ENCODE results near the gene PARD3.

Gene PARD3

GRCh38 chr10:34638406-34639054 lies 176.6 kb downstream of the PARD3 start:
- Histone ChIP-seq H3K27ac (ENCODE audit: insufficient read depth, low read length, poor library complexity, severe bottlenecking) (no peak overlapping the region), H3K27me3 (replicated peaks; ENCODE audit: control insufficient read depth, insufficient read depth, low read length, poor library complexity, severe bottlenecking) (no peaks in the 10 kb centered on the region), H3K36me3 (ENCODE audit: control insufficient read depth, insufficient read depth, low read length) (no peaks in the 10 kb centered on the region), H3K9me3 (ENCODE audit: control insufficient read depth, low read length) (no peaks in the 10 kb centered on the region), H3K4me1 (ENCODE audit: control insufficient read depth, insufficient read depth, low read length, poor library complexity, severe bottlenecking) (no peaks in the 10 kb centered on the region), H3K4me3 (ENCODE audit: insufficient read depth, low read depth, low read length, poor library complexity, severe bottlenecking) (no peak overlapping the region)
- peak; percentile 12 to 45 (median 22) for DNase-seq

- DNase-seq, result peak in 2 of 3 donors; percentile 13 to 38
- Histone ChIP-seq H3K4me1 (ENCODE audit: control insufficient read depth, insufficient read depth, low read length, poor library complexity, severe bottlenecking) (no peaks in the 10 kb centered on the region), H3K27ac (ENCODE audit: insufficient read depth, low read length, poor library complexity, severe bottlenecking) (no peak overlapping the region), H3K27me3 (replicated peaks; ENCODE audit: control insufficient read depth, insufficient read depth, low read length, poor library complexity, severe bottlenecking) (no peaks in the 10 kb centered on the region), H3K36me3 (ENCODE audit: control insufficient read depth, insufficient read depth, low read length) (no peaks in the 10 kb centered on the region), H3K9me3 (ENCODE audit: control insufficient read depth, low read length) (no peaks in the 10 kb centered on the region), H3K4me3 (ENCODE audit: insufficient read depth, low read depth, low read length, poor library complexity, severe bottlenecking) (no peak overlapping the region)
Measured at GRCh38 chr10:34637418-34637911, 177.6 kb downstream of the PARD3 start.

GRCh38 chr10:34635111-34635510 lies 180.0 kb downstream of the PARD3 start:
- Histone ChIP-seq H3K4me3 (ENCODE audit: insufficient read depth, low read depth, low read length, poor library complexity, severe bottlenecking) (no peak overlapping the region), H3K27me3 (replicated peaks; ENCODE audit: control insufficient read depth, insufficient read depth, low read length, poor library complexity, severe bottlenecking) (no peaks in the 10 kb centered on the region), H3K9me3 (ENCODE audit: control insufficient read depth, low read length) (no peaks in the 10 kb centered on the region), H3K27ac (ENCODE audit: insufficient read depth, low read length, poor library complexity, severe bottlenecking) (no peak overlapping the region), H3K36me3 (ENCODE audit: control insufficient read depth, insufficient read depth, low read length) (no peaks in the 10 kb centered on the region), H3K4me1 (ENCODE audit: control insufficient read depth, insufficient read depth, low read length, poor library complexity, severe bottlenecking) (no peaks in the 10 kb centered on the region)
- DNase-seq, result no peak

- no peaks in the 10 kb centered on the region for H3K36me3 ChIP-seq (ENCODE audit: control insufficient read depth, insufficient read depth, low read length)
- no peak for DNase-seq
Measured at GRCh38 chr10:34633374-34633773, 181.7 kb downstream of the PARD3 start.

GRCh38 chr10:34629084-34629483 lies 186.0 kb downstream of the PARD3 start:
- H3K27ac ChIP-seq (ENCODE audit: insufficient read depth, low read length, poor library complexity, severe bottlenecking), result no peak overlapping the region
- H3K9me3 ChIP-seq (ENCODE audit: control insufficient read depth, low read length), result no peaks in the 10 kb centered on the region
- no peak overlapping the region for H3K4me3 ChIP-seq (ENCODE audit: insufficient read depth, low read depth, low read length, poor library complexity, severe bottlenecking)
- DNase-seq, result no peak
- no peaks in the 10 kb centered on the region for H3K4me1 ChIP-seq (ENCODE audit: control insufficient read depth, insufficient read depth, low read length, poor library complexity, severe bottlenecking)
- H3K36me3 ChIP-seq (ENCODE audit: control insufficient read depth, insufficient read depth, low read length), result no peaks in the 10 kb centered on the region
- no peaks in the 10 kb centered on the region for H3K27me3 ChIP-seq (replicated peaks; ENCODE audit: control insufficient read depth, insufficient read depth, low read length, poor library complexity, severe bottlenecking)

More at GRCh38 chr10:34633374-34633773, 181.7 kb downstream of the PARD3 start:
- no peak overlapping the region for H3K4me3 ChIP-seq (ENCODE audit: insufficient read depth, low read depth, low read length, poor library complexity, severe bottlenecking)
- H3K4me1 ChIP-seq (ENCODE audit: control insufficient read depth, insufficient read depth, low read length, poor library complexity, severe bottlenecking), result no peaks in the 10 kb centered on the region
- no peak overlapping the region for H3K27ac ChIP-seq (ENCODE audit: insufficient read depth, low read length, poor library complexity, severe bottlenecking)
- no peaks in the 10 kb centered on the region for H3K27me3 ChIP-seq (replicated peaks; ENCODE audit: control insufficient read depth, insufficient read depth, low read length, poor library complexity, severe bottlenecking)
- H3K9me3 ChIP-seq (ENCODE audit: control insufficient read depth, low read length), result no peaks in the 10 kb centered on the region

GRCh38 chr10:34628174-34628796 lies 186.8 kb downstream of the PARD3 start:
- H3K4me3 ChIP-seq (ENCODE audit: insufficient read depth, low read depth, low read length, poor library complexity, severe bottlenecking), result no peak overlapping the region
- no peaks in the 10 kb centered on the region for H3K4me1 ChIP-seq (ENCODE audit: control insufficient read depth, insufficient read depth, low read length, poor library complexity, severe bottlenecking)
- no peaks in the 10 kb centered on the region for H3K36me3 ChIP-seq (ENCODE audit: control insufficient read depth, insufficient read depth, low read length)
- H3K9me3 ChIP-seq (ENCODE audit: control insufficient read depth, low read length), result no peaks in the 10 kb centered on the region
- no peak overlapping the region for H3K27ac ChIP-seq (ENCODE audit: insufficient read depth, low read length, poor library complexity, severe bottlenecking)
- no peaks in the 10 kb centered on the region for H3K27me3 ChIP-seq (replicated peaks; ENCODE audit: control insufficient read depth, insufficient read depth, low read length, poor library complexity, severe bottlenecking)
- no peak for DNase-seq

- no peak for DNase-seq
- no peaks in the 10 kb centered on the region for H3K36me3 ChIP-seq (ENCODE audit: control insufficient read depth, insufficient read depth, low read length)
- no peaks in the 10 kb centered on the region for H3K4me1 ChIP-seq (ENCODE audit: control insufficient read depth, insufficient read depth, low read length, poor library complexity, severe bottlenecking)
- H3K27me3 ChIP-seq (replicated peaks; ENCODE audit: control insufficient read depth, insufficient read depth, low read length, poor library complexity, severe bottlenecking), result no peaks in the 10 kb centered on the region
- no peak overlapping the region for H3K4me3 ChIP-seq (ENCODE audit: insufficient read depth, low read depth, low read length, poor library complexity, severe bottlenecking)
- H3K9me3 ChIP-seq (ENCODE audit: control insufficient read depth, low read length), result no peaks in the 10 kb centered on the region
- H3K27ac ChIP-seq (ENCODE audit: insufficient read depth, low read length, poor library complexity, severe bottlenecking), result no peak overlapping the region
Measured at GRCh38 chr10:34627741-34628140, 187.4 kb downstream of the PARD3 start.

GRCh38 chr10:34627331-34627730 lies 187.8 kb downstream of the PARD3 start:
- Histone ChIP-seq H3K27me3 (replicated peaks; ENCODE audit: control insufficient read depth, insufficient read depth, low read length, poor library complexity, severe bottlenecking) (no peaks in the 10 kb centered on the region), H3K27ac (ENCODE audit: insufficient read depth, low read length, poor library complexity, severe bottlenecking) (no peak overlapping the region), H3K4me3 (ENCODE audit: insufficient read depth, low read depth, low read length, poor library complexity, severe bottlenecking) (no peak overlapping the region), H3K4me1 (ENCODE audit: control insufficient read depth, insufficient read depth, low read length, poor library complexity, severe bottlenecking) (no peaks in the 10 kb centered on the region), H3K9me3 (ENCODE audit: control insufficient read depth, low read length) (no peaks in the 10 kb centered on the region), H3K36me3 (ENCODE audit: control insufficient read depth, insufficient read depth, low read length) (no peaks in the 10 kb centered on the region)
- no peak for DNase-seq

GRCh38 chr10:34626158-34626880 lies 188.8 kb downstream of the PARD3 start:
- DNase-seq, result no peak
- H3K36me3 ChIP-seq (ENCODE audit: control insufficient read depth, insufficient read depth, low read length), result no peaks in the 10 kb centered on the region
- H3K27me3 ChIP-seq (replicated peaks; ENCODE audit: control insufficient read depth, insufficient read depth, low read length, poor library complexity, severe bottlenecking), result no peaks in the 10 kb centered on the region
- H3K4me1 ChIP-seq (ENCODE audit: control insufficient read depth, insufficient read depth, low read length, poor library complexity, severe bottlenecking), result no peaks in the 10 kb centered on the region
- H3K27ac ChIP-seq (ENCODE audit: insufficient read depth, low read length, poor library complexity, severe bottlenecking), result no peak overlapping the region
- no peaks in the 10 kb centered on the region for H3K9me3 ChIP-seq (ENCODE audit: control insufficient read depth, low read length)
- no peak overlapping the region for H3K4me3 ChIP-seq (ENCODE audit: insufficient read depth, low read depth, low read length, poor library complexity, severe bottlenecking)
